ENCODE results near the gene TMEM212. TPM values are rescaled to one million over a fixed set of nuclear protein-coding genes. Genes with fewer than 3 reads are reported as not detected.

Gene TMEM212
- total and polyA plus RNA-seq, 9 of the 15 experiments (the other 6 are each of a cell fraction or from before 2014, with no cell fraction given), result not detected

- no peaks in the 10 kb centered on the region for H3K79me2 ChIP-seq (ENCODE audit: control insufficient read depth, insufficient read depth, low read length)
- no peaks in the 10 kb centered on the region for H3K9me3 ChIP-seq (replicated peaks; ENCODE audit: control insufficient read depth, insufficient read depth, low read depth, low read length)
- FAIRE-seq, result no peak
- H3K9ac ChIP-seq (ENCODE audit: insufficient read depth in 1 of 2, low read depth in 2 of 2, low read length in 2 of 2), result no peak overlapping the region
- no peak overlapping the region for H3K4me2 ChIP-seq (ENCODE audit: insufficient read depth, low read length)
- ChIA-PET CTCF (ENCODE audit: low intra/inter-chr PET ratio) (no interaction called here), POLR2A (interaction anchor here (0.7 to 1.2 kb wide), 2 partner anchors 56 to 201 kb away, joined by 3 read pairs; no protein-coding TSS in a partner anchor)
- ATAC-seq, result no peak
- no peak overlapping the region for H2AFZ ChIP-seq (ENCODE audit: low read depth, low read length)
- H3K27ac ChIP-seq (ENCODE audit: extremely low read depth, low read depth, low read length), result no peak overlapping the region
- no peaks in the 10 kb centered on the region for H3K9me1 ChIP-seq (ENCODE audit: control insufficient read depth, insufficient read depth, low read length)
- no peaks in the 10 kb centered on the region for H4K20me1 ChIP-seq (replicated peaks; ENCODE audit: control insufficient read depth, insufficient read depth, low read length)
- DNase-seq (ENCODE audit: extremely low read depth in 1 of 4, low spot score in 3 of 4), result no peak
- no TSS peak for BruUV-seq (replicated peaks)
- H3K27me3 ChIP-seq (ENCODE audit: control insufficient read depth in 2 of 2, insufficient read depth in 2 of 2, low read length in 2 of 2), result no peaks in the 10 kb centered on the region
- no peaks in the 10 kb centered on the region for H3K36me3 ChIP-seq (ENCODE audit: control insufficient read depth, insufficient read depth, low read length)
- H3K4me3 ChIP-seq, result no peak overlapping the region
- in situ Hi-C loops (cut with MboI), result no loop called here
- intact Hi-C loops (cut with micrococcal nuclease), result no loop called here
- WGBS (ENCODE audit: insufficient coverage, low coverage, missing lambda C conversion rate), result 44% methylated on average over 3 of the region's 3 CpGs
- H3K4me1 ChIP-seq (replicated peaks in 1 of 2; ENCODE audit: control insufficient read depth in 2 of 2, insufficient read depth in 2 of 2, low read length in 2 of 2), result peaks cover 0 to 7% of the 10 kb centered on the region in 2 experiments; a peak in 3 of 5 replicates
- no peak for TF ChIP-seq ZFP30 (CRISPR knock-in tag; IDR thresholded peaks at IDR 0.05; ENCODE audit: borderline replicate concordance)
- no peak for TF ChIP-seq RNF2 (IDR thresholded peaks at IDR 0.05)
- no peak for TF ChIP-seq POLR2H (tag; IDR thresholded peaks at IDR 0.05; ENCODE audit: low read depth)
- TF ChIP-seq FOXA3 (CRISPR knock-in tag; conservative IDR thresholded peaks at IDR 0.05 in 1 of 2, IDR thresholded peaks at IDR 0.05 in 1 of 2), result no peak
- no peak for TF ChIP-seq SIN3A (IDR thresholded peaks at IDR 0.05; ENCODE audit: borderline replicate concordance in 2 of 2, control insufficient read depth in 1 of 2, low read depth in 2 of 2, low read length in 2 of 2)
- TF ChIP-seq ETV1 (tag; conservative IDR thresholded peaks at IDR 0.05; ENCODE audit: low read depth), result no peak
- no peak for TF ChIP-seq NR4A1 (CRISPR knock-in tag; IDR thresholded peaks at IDR 0.05)
- TF ChIP-seq NR4A1 (tag; IDR thresholded peaks at IDR 0.05), result no peak
- no peak for TF ChIP-seq ZNF431 (CRISPR knock-in tag; IDR thresholded peaks at IDR 0.05)
- no peak for TF ChIP-seq SMAD2 (IDR thresholded peaks at IDR 0.05; ENCODE audit: low read depth, low read length)
- TF ChIP-seq ZNF551 (CRISPR knock-in tag; IDR thresholded peaks at IDR 0.05), result no peak
- TF ChIP-seq SRSF3 (IDR thresholded peaks at IDR 0.05; ENCODE audit: insufficient read depth, low read length), result no peak
- TF ChIP-seq BRCA1 (IDR thresholded peaks at IDR 0.05), result no peak
- TF ChIP-seq BRCA1 (CRISPR knock-in tag; IDR thresholded peaks at IDR 0.05), result no peak
Measured at GRCh38 chr3:171827385-171827784, 15.8 kb upstream of the TMEM212 start.
